ENCODE measurements around the gene MSL2.

MSL2 gene

GRCh38 chr3:136237961-136238649 is 42.0 kb upstream of the MSL2 start:
- H4K20me1 ChIP-seq (ENCODE audit: low read depth, low read length): no peaks in the 10 kb centered on the region
- no peaks in the 10 kb centered on the region for H3K36me3 ChIP-seq (ENCODE audit: low read length)
- H3K4me3 ChIP-seq (ENCODE audit: insufficient read depth, low read length, poor library complexity, severe bottlenecking): no peak overlapping the region
- no peak overlapping the region for H2AFZ ChIP-seq (ENCODE audit: low read depth, low read length, severe bottlenecking)
- no peaks in the 10 kb centered on the region for H3F3A ChIP-seq (ENCODE audit: insufficient read depth)
- H3K79me2 ChIP-seq (ENCODE audit: insufficient read depth, low read length): no peaks in the 10 kb centered on the region
- H3K4me2 ChIP-seq (ENCODE audit: low read depth, low read length, poor library complexity, severe bottlenecking): no peak overlapping the region
- H3K27me3 ChIP-seq (ENCODE audit: low read length): no peaks in the 10 kb centered on the region
- TF ChIP-seq CTCF (IDR thresholded peaks at IDR 0.05; ENCODE audit: insufficient read depth, low read length, poor library complexity, severe bottlenecking): no peak
- TF ChIP-seq EZH2phosphoT487 (conservative IDR thresholded peaks at IDR 0.05; ENCODE audit: low read length): no peak
- H3K9me3 ChIP-seq (ENCODE audit: insufficient read depth, low read length): no peaks in the 10 kb centered on the region
- no peak overlapping the region for H3K27ac ChIP-seq (ENCODE audit: low read depth, low read length)
- H3K9me2 ChIP-seq (replicated peaks; ENCODE audit: insufficient read depth, low read length): no peaks in the 10 kb centered on the region
- no peak overlapping the region for H3K9ac ChIP-seq (ENCODE audit: low read length)

- Histone ChIP-seq H3K36me3 (ENCODE audit: low read length) (no peaks in the 10 kb centered on the region), H3K4me2 (ENCODE audit: low read depth, low read length, poor library complexity, severe bottlenecking) (no peak overlapping the region), H3K9me2 (replicated peaks; ENCODE audit: insufficient read depth, low read length) (no peaks in the 10 kb centered on the region), H3K9me3 (ENCODE audit: insufficient read depth, low read length) (no peaks in the 10 kb centered on the region), H3F3A (ENCODE audit: insufficient read depth) (no peaks in the 10 kb centered on the region), H2AFZ (ENCODE audit: low read depth, low read length, severe bottlenecking) (no peak overlapping the region), H3K9ac (ENCODE audit: low read length) (no peak overlapping the region), H3K4me3 (ENCODE audit: insufficient read depth, low read length, poor library complexity, severe bottlenecking) (no peak overlapping the region), H4K20me1 (ENCODE audit: low read depth, low read length) (no peaks in the 10 kb centered on the region), H3K79me2 (ENCODE audit: insufficient read depth, low read length) (no peaks in the 10 kb centered on the region), H3K27me3 (ENCODE audit: low read length) (no peaks in the 10 kb centered on the region), H3K27ac (ENCODE audit: low read depth, low read length) (no peak overlapping the region)
- TF ChIP-seq EZH2phosphoT487 (conservative IDR thresholded peaks at IDR 0.05; ENCODE audit: low read length): no peak
- no peak for TF ChIP-seq CTCF (IDR thresholded peaks at IDR 0.05; ENCODE audit: insufficient read depth, low read length, poor library complexity, severe bottlenecking)
These were observed 41.0 kb upstream of the MSL2 start for GRCh38 chr3:136237103-136237502.

GRCh38 chr3:136236109-136236508 is 40.0 kb upstream of the MSL2 start:
- no peaks in the 10 kb centered on the region for H3K79me2 ChIP-seq (ENCODE audit: insufficient read depth, low read length)
- no peaks in the 10 kb centered on the region for H4K20me1 ChIP-seq (ENCODE audit: low read depth, low read length)
- H3K4me3 ChIP-seq (ENCODE audit: insufficient read depth, low read length, poor library complexity, severe bottlenecking): no peak overlapping the region
- no peak overlapping the region for H3K27ac ChIP-seq (ENCODE audit: low read depth, low read length)
- no peaks in the 10 kb centered on the region for H3K36me3 ChIP-seq (ENCODE audit: low read length)
- no peaks in the 10 kb centered on the region for H3K9me2 ChIP-seq (replicated peaks; ENCODE audit: insufficient read depth, low read length)
- no peak for TF ChIP-seq CTCF (IDR thresholded peaks at IDR 0.05; ENCODE audit: insufficient read depth, low read length, poor library complexity, severe bottlenecking)
- H2AFZ ChIP-seq (ENCODE audit: low read depth, low read length, severe bottlenecking): no peak overlapping the region
- H3K9me3 ChIP-seq (ENCODE audit: insufficient read depth, low read length): no peaks in the 10 kb centered on the region
- H3K27me3 ChIP-seq (ENCODE audit: low read length): no peaks in the 10 kb centered on the region
- H3K9ac ChIP-seq (ENCODE audit: low read length): no peak overlapping the region
- H3F3A ChIP-seq (ENCODE audit: insufficient read depth): no peaks in the 10 kb centered on the region
- H3K4me2 ChIP-seq (ENCODE audit: low read depth, low read length, poor library complexity, severe bottlenecking): no peak overlapping the region
